ENCODE data around the gene VSTM2L.

DNA sequence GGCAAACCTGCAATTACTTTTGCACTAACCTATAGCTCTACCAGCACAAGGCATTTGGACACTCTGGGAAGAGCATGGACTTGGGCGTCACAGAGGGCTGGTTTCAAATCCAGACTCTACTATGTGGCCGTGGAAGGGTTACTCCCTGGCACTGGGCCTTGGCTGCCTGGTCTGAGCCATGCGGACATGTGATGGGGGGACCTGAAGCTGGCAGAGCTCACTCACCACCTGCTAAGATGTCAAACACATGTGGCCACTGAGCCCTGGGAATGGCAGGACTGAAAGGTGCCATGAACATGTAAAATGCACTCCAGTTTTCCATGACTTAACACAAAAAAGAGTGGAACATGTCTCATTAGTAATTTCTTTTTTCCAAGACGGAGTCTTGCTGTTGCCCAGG, 23.7 kb downstream of the VSTM2L start:
- TF ChIP-seq, protein P1, sequence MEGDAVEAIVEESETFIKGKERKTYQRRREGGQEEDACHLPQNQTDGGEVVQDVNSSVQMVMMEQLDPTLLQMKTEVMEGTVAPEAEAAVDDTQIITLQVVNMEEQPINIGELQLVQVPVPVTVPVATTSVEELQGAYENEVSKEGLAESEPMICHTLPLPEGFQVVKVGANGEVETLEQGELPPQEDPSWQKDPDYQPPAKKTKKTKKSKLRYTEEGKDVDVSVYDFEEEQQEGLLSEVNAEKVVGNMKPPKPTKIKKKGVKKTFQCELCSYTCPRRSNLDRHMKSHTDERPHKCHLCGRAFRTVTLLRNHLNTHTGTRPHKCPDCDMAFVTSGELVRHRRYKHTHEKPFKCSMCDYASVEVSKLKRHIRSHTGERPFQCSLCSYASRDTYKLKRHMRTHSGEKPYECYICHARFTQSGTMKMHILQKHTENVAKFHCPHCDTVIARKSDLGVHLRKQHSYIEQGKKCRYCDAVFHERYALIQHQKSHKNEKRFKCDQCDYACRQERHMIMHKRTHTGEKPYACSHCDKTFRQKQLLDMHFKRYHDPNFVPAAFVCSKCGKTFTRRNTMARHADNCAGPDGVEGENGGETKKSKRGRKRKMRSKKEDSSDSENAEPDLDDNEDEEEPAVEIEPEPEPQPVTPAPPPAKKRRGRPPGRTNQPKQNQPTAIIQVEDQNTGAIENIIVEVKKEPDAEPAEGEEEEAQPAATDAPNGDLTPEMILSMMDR (conservative IDR thresholded peaks at IDR 0.05; ENCODE audit: low read length) = no peak
- no peak for TF ChIP-seq EZH2phosphoT487 (IDR thresholded peaks at IDR 0.05; ENCODE audit: borderline replicate concordance, low read depth, low read length)

All from OCI-LY7 (cell line).